ENCODE data around the gene DAPK2. TPM values are rescaled to one million over a fixed set of nuclear protein-coding genes. Genes with fewer than 3 reads are reported as not detected.

The DAPK2 gene
- polyA plus RNA-seq, 1 of the 3 experiments (the other 2 are of a cell fraction), result 1.4 TPM

DNA sequence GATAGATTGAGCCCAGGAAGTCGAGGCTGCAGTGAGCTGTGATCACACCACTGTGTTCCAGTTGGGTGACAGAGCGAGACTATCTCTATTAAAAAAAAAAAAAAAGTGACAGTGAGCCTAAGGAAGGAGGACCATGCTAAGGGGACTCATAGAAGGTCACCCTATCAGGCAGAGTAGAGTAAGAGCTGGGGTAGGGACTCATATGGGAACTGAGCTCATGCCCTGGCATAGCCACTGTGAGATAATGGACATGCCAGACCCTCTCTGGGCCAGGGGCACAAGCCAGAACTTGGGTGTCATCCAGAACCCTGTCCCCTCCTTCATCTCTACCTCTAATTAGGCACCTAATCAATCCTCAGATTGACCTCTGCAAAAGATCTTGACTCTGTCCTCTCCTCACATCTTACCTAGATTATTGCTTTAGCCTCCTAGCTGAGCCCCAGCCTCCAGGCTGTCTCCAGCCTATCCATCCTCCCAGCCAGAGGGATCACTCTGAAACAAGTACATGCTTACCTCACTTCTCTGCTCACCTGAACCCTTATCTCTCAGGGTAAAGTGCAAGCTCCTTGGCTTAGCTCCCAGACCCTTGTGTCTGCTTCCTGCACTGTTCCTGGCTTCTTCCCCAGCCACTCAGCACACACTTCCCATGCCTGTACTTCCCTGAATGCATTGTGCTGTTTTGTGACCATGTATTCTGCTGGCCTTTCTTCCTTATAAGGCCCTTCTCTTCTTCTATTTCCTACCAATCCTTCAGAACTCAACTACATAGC, 76.4 kb downstream of the DAPK2 start:
- Histone ChIP-seq H3K79me2 (ENCODE audit: insufficient read depth) (no peaks in the 10 kb centered on the region), H3K36me3 (replicated peaks in 1 of 2; ENCODE audit: control insufficient read depth in 1 of 2, insufficient read depth in 2 of 2, low read length in 1 of 2) (no peaks in the 10 kb centered on the region), H3K27ac (ENCODE audit: low read depth in 2 of 2, low read length in 1 of 2) (no peak overlapping the region), H3K4me1 (ENCODE audit: control insufficient read depth in 1 of 2, insufficient read depth in 2 of 2, low read depth in 1 of 2, low read length in 1 of 2) (peaks cover 2 to 5% of the 10 kb centered on the region in 2 experiments; a peak in 2 of 4 replicates), H3K4me2 (no peak overlapping the region), H4K20me1 (ENCODE audit: insufficient read depth) (no peaks in the 10 kb centered on the region), H3K4me3 (ENCODE audit: low read depth in 2 of 2, low read length in 1 of 2) (no peak overlapping the region), H3K27me3 (ENCODE audit: insufficient read depth) (no peaks in the 10 kb centered on the region), H3K9me2 (no peaks in the 10 kb centered on the region), H3K9ac (no peak overlapping the region), H3F3A (replicated peaks; ENCODE audit: insufficient read depth) (no peaks in the 10 kb centered on the region), H2AFZ (ENCODE audit: low read depth) (no peak overlapping the region), H3K9me3 (no peaks in the 10 kb centered on the region)
- POLR2A ChIA-PET, result no interaction called here
- WGBS (ENCODE audit: low lambda C conversion rate), result 52% methylated on average over 2 of the region's 2 CpGs
- TF ChIP-seq POLR2AphosphoS5 (IDR thresholded peaks at IDR 0.05; ENCODE audit: low read depth, low read length) (no peak), GABPA (IDR thresholded peaks at IDR 0.05; ENCODE audit: low read depth) (no peak), TCF12 (IDR thresholded peaks at IDR 0.05) (no peak), CHD2 (IDR thresholded peaks at IDR 0.05; ENCODE audit: low read length, partially characterized antibody) (no peak), GATA2 (CRISPR knock-in tag; IDR thresholded peaks at IDR 0.05) (no peak), TAF1 (IDR thresholded peaks at IDR 0.05; ENCODE audit: borderline replicate concordance, low read depth, low read length) (no peak), NFIC (IDR thresholded peaks at IDR 0.05; ENCODE audit: borderline replicate concordance) (no peak), EP300 (IDR thresholded peaks at IDR 0.05; ENCODE audit: borderline replicate concordance in 1 of 2, low read depth in 1 of 2, low read length in 1 of 2) (no peak), MXI1 (IDR thresholded peaks at IDR 0.05; ENCODE audit: low read depth, low read length) (no peak)
- TF ChIP-seq, protein P1, sequence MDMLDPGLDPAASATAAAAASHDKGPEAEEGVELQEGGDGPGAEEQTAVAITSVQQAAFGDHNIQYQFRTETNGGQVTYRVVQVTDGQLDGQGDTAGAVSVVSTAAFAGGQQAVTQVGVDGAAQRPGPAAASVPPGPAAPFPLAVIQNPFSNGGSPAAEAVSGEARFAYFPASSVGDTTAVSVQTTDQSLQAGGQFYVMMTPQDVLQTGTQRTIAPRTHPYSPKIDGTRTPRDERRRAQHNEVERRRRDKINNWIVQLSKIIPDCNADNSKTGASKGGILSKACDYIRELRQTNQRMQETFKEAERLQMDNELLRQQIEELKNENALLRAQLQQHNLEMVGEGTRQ (IDR thresholded peaks at IDR 0.05; ENCODE audit: borderline replicate concordance, low read depth, low read length), result no peak
- TF ChIP-seq, protein P2, sequence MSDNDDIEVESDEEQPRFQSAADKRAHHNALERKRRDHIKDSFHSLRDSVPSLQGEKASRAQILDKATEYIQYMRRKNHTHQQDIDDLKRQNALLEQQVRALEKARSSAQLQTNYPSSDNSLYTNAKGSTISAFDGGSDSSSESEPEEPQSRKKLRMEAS (IDR thresholded peaks at IDR 0.05; ENCODE audit: low read depth), result no peak
- TF ChIP-seq, protein P3, sequence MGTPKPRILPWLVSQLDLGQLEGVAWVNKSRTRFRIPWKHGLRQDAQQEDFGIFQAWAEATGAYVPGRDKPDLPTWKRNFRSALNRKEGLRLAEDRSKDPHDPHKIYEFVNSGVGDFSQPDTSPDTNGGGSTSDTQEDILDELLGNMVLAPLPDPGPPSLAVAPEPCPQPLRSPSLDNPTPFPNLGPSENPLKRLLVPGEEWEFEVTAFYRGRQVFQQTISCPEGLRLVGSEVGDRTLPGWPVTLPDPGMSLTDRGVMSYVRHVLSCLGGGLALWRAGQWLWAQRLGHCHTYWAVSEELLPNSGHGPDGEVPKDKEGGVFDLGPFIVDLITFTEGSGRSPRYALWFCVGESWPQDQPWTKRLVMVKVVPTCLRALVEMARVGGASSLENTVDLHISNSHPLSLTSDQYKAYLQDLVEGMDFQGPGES (IDR thresholded peaks at IDR 0.05; ENCODE audit: low read depth, low read length), result no peak
- TF ChIP-seq, protein P4, sequence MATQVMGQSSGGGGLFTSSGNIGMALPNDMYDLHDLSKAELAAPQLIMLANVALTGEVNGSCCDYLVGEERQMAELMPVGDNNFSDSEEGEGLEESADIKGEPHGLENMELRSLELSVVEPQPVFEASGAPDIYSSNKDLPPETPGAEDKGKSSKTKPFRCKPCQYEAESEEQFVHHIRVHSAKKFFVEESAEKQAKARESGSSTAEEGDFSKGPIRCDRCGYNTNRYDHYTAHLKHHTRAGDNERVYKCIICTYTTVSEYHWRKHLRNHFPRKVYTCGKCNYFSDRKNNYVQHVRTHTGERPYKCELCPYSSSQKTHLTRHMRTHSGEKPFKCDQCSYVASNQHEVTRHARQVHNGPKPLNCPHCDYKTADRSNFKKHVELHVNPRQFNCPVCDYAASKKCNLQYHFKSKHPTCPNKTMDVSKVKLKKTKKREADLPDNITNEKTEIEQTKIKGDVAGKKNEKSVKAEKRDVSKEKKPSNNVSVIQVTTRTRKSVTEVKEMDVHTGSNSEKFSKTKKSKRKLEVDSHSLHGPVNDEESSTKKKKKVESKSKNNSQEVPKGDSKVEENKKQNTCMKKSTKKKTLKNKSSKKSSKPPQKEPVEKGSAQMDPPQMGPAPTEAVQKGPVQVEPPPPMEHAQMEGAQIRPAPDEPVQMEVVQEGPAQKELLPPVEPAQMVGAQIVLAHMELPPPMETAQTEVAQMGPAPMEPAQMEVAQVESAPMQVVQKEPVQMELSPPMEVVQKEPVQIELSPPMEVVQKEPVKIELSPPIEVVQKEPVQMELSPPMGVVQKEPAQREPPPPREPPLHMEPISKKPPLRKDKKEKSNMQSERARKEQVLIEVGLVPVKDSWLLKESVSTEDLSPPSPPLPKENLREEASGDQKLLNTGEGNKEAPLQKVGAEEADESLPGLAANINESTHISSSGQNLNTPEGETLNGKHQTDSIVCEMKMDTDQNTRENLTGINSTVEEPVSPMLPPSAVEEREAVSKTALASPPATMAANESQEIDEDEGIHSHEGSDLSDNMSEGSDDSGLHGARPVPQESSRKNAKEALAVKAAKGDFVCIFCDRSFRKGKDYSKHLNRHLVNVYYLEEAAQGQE (IDR thresholded peaks at IDR 0.05; ENCODE audit: low read depth, low read length), result no peak
- TF ChIP-seq, protein P5, sequence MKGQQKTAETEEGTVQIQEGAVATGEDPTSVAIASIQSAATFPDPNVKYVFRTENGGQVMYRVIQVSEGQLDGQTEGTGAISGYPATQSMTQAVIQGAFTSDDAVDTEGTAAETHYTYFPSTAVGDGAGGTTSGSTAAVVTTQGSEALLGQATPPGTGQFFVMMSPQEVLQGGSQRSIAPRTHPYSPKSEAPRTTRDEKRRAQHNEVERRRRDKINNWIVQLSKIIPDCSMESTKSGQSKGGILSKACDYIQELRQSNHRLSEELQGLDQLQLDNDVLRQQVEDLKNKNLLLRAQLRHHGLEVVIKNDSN (IDR thresholded peaks at IDR 0.05; ENCODE audit: borderline replicate concordance, low read depth), result no peak
- TF ChIP-seq, protein P6, sequence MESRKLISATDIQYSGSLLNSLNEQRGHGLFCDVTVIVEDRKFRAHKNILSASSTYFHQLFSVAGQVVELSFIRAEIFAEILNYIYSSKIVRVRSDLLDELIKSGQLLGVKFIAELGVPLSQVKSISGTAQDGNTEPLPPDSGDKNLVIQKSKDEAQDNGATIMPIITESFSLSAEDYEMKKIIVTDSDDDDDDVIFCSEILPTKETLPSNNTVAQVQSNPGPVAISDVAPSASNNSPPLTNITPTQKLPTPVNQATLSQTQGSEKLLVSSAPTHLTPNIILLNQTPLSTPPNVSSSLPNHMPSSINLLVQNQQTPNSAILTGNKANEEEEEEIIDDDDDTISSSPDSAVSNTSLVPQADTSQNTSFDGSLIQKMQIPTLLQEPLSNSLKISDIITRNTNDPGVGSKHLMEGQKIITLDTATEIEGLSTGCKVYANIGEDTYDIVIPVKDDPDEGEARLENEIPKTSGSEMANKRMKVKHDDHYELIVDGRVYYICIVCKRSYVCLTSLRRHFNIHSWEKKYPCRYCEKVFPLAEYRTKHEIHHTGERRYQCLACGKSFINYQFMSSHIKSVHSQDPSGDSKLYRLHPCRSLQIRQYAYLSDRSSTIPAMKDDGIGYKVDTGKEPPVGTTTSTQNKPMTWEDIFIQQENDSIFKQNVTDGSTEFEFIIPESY (IDR thresholded peaks at IDR 0.05; ENCODE audit: borderline replicate concordance, low read depth), result no peak
- TF ChIP-seq, protein P7, sequence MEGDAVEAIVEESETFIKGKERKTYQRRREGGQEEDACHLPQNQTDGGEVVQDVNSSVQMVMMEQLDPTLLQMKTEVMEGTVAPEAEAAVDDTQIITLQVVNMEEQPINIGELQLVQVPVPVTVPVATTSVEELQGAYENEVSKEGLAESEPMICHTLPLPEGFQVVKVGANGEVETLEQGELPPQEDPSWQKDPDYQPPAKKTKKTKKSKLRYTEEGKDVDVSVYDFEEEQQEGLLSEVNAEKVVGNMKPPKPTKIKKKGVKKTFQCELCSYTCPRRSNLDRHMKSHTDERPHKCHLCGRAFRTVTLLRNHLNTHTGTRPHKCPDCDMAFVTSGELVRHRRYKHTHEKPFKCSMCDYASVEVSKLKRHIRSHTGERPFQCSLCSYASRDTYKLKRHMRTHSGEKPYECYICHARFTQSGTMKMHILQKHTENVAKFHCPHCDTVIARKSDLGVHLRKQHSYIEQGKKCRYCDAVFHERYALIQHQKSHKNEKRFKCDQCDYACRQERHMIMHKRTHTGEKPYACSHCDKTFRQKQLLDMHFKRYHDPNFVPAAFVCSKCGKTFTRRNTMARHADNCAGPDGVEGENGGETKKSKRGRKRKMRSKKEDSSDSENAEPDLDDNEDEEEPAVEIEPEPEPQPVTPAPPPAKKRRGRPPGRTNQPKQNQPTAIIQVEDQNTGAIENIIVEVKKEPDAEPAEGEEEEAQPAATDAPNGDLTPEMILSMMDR (IDR thresholded peaks at IDR 0.05), result no peak
- no peak for DNase-seq
- CTCF ChIA-PET, result interaction anchor here (1.0 to 4.5 kb wide), 2 partner anchors 25 to 359 kb away, joined by 3 to 25 read pairs; no protein-coding TSS in a partner anchor

Measured in SK-N-SH (cell line).